ENCODE measurements around the gene RUFY2. TPM values are rescaled to one million over a fixed set of nuclear protein-coding genes. Genes with fewer than 3 reads are reported as not detected.
A peak's percentile ranks its signal among the peaks of the same experiment; 100 is the strongest.

RUFY2 gene
- total RNA-seq, 3 donors from 2014 or later (not counting 1 experiment from before 2014, with no cell fraction given), result 24.7 to 31.9 (median 31.4) TPM

DNA sequence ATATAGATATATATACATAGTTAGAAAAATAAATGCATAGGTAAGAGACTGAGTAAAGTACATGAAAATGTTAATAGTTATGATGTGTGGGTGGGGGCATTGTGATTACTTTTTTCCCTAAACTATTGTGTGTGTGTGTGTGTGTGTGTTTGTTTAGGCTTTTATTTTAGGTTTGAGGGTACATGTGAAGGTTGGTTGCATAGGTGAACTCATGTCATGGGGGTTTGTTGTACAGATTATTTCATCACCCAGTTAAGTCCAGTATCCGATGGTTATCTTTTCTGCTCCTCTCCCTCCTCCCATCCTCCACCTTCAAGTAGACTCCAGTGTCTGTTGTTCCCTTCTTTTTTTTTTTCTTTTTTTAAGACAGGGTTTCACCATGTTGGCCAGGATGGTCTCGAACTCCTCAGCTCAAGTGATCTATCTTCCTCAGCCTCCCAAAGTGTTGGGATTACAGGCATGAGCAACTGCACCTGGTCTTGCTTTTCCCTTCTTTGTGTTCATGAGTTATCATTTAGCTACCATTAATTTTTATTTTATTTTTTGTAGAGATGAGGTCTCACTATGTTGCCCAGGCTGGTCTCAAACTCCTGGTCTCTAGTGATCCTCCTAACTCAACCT, 1.9 kb upstream of the RUFY2 start:
- Mint-ChIP-seq H3K27ac (no peak overlapping the region), H3K4me3 (peak overlapping the region; percentile 38), H3K36me3 (no peaks in the 10 kb centered on the region), H3K27me3 (ENCODE audit: low read depth in 2 of 2) (no peaks in the 10 kb centered on the region), H3K9me3 (no peaks in the 10 kb centered on the region), H3K4me1 (peaks cover 20 to 21% of the 10 kb centered on the region in 2 donors)
- TF ChIP-seq, protein P1, sequence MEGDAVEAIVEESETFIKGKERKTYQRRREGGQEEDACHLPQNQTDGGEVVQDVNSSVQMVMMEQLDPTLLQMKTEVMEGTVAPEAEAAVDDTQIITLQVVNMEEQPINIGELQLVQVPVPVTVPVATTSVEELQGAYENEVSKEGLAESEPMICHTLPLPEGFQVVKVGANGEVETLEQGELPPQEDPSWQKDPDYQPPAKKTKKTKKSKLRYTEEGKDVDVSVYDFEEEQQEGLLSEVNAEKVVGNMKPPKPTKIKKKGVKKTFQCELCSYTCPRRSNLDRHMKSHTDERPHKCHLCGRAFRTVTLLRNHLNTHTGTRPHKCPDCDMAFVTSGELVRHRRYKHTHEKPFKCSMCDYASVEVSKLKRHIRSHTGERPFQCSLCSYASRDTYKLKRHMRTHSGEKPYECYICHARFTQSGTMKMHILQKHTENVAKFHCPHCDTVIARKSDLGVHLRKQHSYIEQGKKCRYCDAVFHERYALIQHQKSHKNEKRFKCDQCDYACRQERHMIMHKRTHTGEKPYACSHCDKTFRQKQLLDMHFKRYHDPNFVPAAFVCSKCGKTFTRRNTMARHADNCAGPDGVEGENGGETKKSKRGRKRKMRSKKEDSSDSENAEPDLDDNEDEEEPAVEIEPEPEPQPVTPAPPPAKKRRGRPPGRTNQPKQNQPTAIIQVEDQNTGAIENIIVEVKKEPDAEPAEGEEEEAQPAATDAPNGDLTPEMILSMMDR (IDR thresholded peaks at IDR 0.05), result no peak
- no peak for DNase-seq
- Histone ChIP-seq H3K4me3 (ENCODE audit: low read length) (no peak overlapping the region), H3K27ac (ENCODE audit: low read length) (no peak overlapping the region), H3K27me3 (ENCODE audit: control insufficient read depth, insufficient read depth, low read length) (no peaks in the 10 kb centered on the region), H3K9me3 (ENCODE audit: control insufficient read depth, insufficient read depth, low read length) (no peaks in the 10 kb centered on the region), H3K4me1 (ENCODE audit: control insufficient read depth, insufficient read depth, low read length) (peaks cover 12% of the 10 kb centered on the region), H3K36me3 (ENCODE audit: control insufficient read depth, insufficient read depth, low read length) (no peaks in the 10 kb centered on the region)
- WGBS (ENCODE audit: insufficient coverage), result 96% methylated on average over 2 of the region's 2 CpGs
- intact Hi-C loops (cut with micrococcal nuclease), result no loop called here
- no peak for ATAC-seq

DNA sequence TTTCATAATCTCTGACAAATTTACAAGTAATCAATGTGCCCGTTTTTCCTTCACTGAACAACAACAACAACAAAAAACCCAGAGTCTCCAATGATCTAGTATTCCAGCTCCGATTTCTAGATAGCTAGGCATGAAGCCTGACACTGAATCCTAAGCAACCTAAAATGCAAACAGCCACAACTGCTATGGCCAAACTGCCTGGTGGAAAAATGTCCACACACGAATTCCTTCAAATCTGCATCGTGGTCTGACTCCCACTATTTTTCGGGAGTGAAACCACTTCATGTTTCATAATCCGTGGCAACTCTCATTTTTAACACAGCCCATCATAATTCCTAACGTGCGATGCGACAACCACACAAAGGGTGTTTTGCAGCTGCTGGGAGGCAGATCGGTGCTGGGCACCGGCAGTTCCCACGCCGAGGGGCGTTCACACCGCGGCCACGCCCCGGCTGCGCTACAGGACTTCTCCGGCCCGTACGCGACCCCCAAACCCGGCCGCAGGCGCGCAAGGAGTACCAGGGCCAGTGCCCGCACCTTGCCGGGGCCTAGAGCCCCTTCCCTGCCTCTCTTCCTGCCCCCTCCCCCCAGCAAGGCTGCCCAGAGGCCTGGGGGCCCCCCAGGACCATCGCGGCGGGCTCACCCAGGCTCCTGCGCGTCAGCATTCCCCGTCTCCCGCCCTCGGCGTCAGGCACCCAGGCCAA, 814 bp downstream of the RUFY2 start:
- H3K27ac Mint-ChIP-seq, result peak overlapping the region; percentile 65 to 91
- peaks cover 20 to 21% of the 10 kb centered on the region in 2 donors for H3K4me1 Mint-ChIP-seq
- Histone ChIP-seq H3K27ac (ENCODE audit: low read length) (peak overlapping the region; percentile 59), H3K4me3 (ENCODE audit: low read length) (peak overlapping the region; percentile 96), H3K27me3 (ENCODE audit: control insufficient read depth, insufficient read depth, low read length) (no peaks in the 10 kb centered on the region), H3K4me1 (ENCODE audit: control insufficient read depth, insufficient read depth, low read length) (peaks cover 12% of the 10 kb centered on the region), H3K9me3 (ENCODE audit: control insufficient read depth, insufficient read depth, low read length) (no peaks in the 10 kb centered on the region), H3K36me3 (ENCODE audit: control insufficient read depth, insufficient read depth, low read length) (peaks cover 3% of the 10 kb centered on the region)
- H3K9me3 Mint-ChIP-seq, result no peaks in the 10 kb centered on the region
- WGBS (ENCODE audit: insufficient coverage), result 1% methylated on average over 38 of the region's 38 CpGs
- no peaks in the 10 kb centered on the region for H3K36me3 Mint-ChIP-seq
- intact Hi-C loops (cut with micrococcal nuclease), result loop anchor here (2.0 kb wide), 1 partner anchor 75 kb away; no protein-coding TSS in a partner anchor
- no peaks in the 10 kb centered on the region for H3K27me3 Mint-ChIP-seq (ENCODE audit: low read depth in 2 of 2)
- DNase-seq (peak; percentile 20 to 49), ATAC-seq (peak; percentile 9 to 15 (median 11))
- H3K4me3 Mint-ChIP-seq, result peak overlapping the region; percentile 93
- TF ChIP-seq, protein P1 (IDR thresholded peaks at IDR 0.05), result no peak

DNA sequence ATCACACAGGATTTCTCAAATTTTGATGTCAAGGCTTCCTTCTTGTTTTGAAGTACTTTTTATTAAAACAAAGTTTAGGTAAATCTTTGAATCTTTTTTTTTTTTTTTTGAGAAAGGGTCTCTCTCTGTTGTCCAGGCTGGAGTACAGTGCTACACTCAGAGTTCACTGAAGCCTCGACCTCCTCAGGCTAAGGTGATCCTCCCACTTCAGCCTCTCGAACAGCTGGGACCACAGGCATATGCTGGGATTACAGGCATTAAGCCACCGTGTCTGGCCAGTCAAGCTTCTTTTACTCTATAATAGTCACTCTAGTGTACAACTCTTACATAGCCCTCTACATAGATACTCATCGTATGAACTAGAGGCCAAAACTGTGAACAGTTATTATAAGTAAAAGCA, 3.4 kb downstream of the RUFY2 start:
- TF ChIP-seq, protein P1 (IDR thresholded peaks at IDR 0.05), result no peak
- no peak overlapping the region for H3K27ac Mint-ChIP-seq
- intact Hi-C loops (cut with micrococcal nuclease), result no loop called here
- Histone ChIP-seq H3K9me3 (ENCODE audit: control insufficient read depth, insufficient read depth, low read length) (no peaks in the 10 kb centered on the region), H3K36me3 (ENCODE audit: control insufficient read depth, insufficient read depth, low read length) (peaks cover 10% of the 10 kb centered on the region), H3K27ac (ENCODE audit: low read length) (no peak overlapping the region), H3K4me1 (ENCODE audit: control insufficient read depth, insufficient read depth, low read length) (peaks cover 12% of the 10 kb centered on the region), H3K4me3 (ENCODE audit: low read length) (no peak overlapping the region), H3K27me3 (ENCODE audit: control insufficient read depth, insufficient read depth, low read length) (no peaks in the 10 kb centered on the region)
- no peak overlapping the region for H3K4me3 Mint-ChIP-seq
- no peaks in the 10 kb centered on the region for H3K36me3 Mint-ChIP-seq
- DNase-seq (no peak), ATAC-seq (no peak)
- WGBS (ENCODE audit: insufficient coverage), result 95% methylated on average over 3 of the region's 4 CpGs
- peaks cover 20 to 21% of the 10 kb centered on the region in 2 donors for H3K4me1 Mint-ChIP-seq
- H3K9me3 Mint-ChIP-seq, result no peaks in the 10 kb centered on the region
- no peaks in the 10 kb centered on the region for H3K27me3 Mint-ChIP-seq (ENCODE audit: low read depth in 2 of 2)
